ENCODE measurements around the gene DEFB128.

DEFB128 gene

GRCh38 chr20:157154-157553, 32.4 kb downstream of the DEFB128 start, which contains the start of gene DEFB127:
DEFB127 (plus strand) TSS chr20:157454; CDS start chr20:157545, 91 bp downstream.
- DNase-seq, result no peak

DNA sequence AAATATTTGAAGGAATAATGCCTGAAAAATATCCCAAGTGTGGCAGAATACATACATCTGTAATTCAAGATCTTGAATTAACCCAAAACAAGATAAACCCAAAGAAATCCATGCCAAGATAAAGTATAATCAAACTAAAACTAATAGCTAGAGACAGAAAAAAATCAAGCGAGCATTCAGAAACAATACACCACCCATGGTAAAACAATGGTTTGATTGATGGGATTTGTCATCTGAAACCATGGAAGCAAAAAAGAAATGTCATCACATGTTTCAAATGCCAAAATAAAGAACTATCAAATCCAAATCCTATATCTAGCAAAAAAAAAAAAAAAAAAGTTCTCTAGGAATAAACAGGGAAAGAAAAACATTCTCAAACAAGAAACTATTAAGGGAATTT, 37.4 kb downstream of the DEFB128 start:
- DNase-seq, result no peak

GRCh38 chr20:145877-146276, 43.6 kb downstream of the DEFB128 start:
- no peak for DNase-seq

DNA sequence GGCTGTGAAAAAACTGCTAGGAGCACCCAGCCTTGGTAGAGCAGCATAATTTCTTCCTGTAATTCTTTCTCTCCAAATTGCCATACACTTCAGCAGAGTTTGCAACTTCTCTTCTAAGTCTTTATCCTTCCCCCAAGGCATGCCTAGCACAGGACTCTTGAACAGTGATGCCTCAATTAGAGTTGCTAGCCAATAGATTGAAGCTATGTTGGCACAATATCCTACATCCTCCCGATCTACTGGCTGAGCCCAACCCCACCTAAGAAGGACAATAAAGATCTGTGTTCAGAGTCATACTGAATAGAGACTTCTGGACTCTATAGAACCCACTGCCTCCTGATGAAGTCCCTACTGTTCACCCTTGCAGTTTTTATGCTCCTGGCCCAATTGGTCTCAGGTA, 47.2 kb downstream of the DEFB128 start, which contains the start of gene DEFB126:
Gene DEFB126 (plus strand): TSS at position 301 of the 400 bp plus-strand sequence. CDS start 39 bp downstream, at position 340.
- DNase-seq, result no peak
